Neuronal stem cell (in vitro differentiated cells): ENCODE measurements around the gene TRMU. TPM values are rescaled to one million over a fixed set of nuclear protein-coding genes. Genes with fewer than 3 reads are reported as not detected.

Experiments
- DNase-seq: peaks from one replicate; pipeline ENCODE4 v3.0.0-alpha.2; 2013; ENCODE audit warnings: low spot score
- H2AFZ ChIP-seq: one replicate; pipeline ENCODE4 v1.6.1; 2013; ENCODE audit warnings: mild to moderate bottlenecking, low read length, inconsistent platforms
- H2AK5ac ChIP-seq: 2 replicates; pipeline ENCODE4 v1.6.1; 2013; ENCODE audit warnings: low read depth, mild to moderate bottlenecking, inconsistent platforms, low read length, moderate library complexity, mixed read lengths
- H2BK120ac ChIP-seq: 2 replicates; pipeline ENCODE4 v1.6.1; 2013; ENCODE audit warnings: low read depth, mild to moderate bottlenecking, inconsistent platforms, low read length, moderate library complexity, mixed read lengths
- H2BK12ac ChIP-seq: one replicate; pipeline ENCODE4 v1.6.1; 2013; ENCODE audit warnings: low read length, inconsistent platforms
- H2BK15ac ChIP-seq: 2 replicates; pipeline ENCODE4 v1.6.1; 2013; ENCODE audit warnings: mild to moderate bottlenecking, low read length, inconsistent platforms, mixed read lengths
- H2BK5ac ChIP-seq: one replicate; pipeline ENCODE4 v1.6.1; 2013; ENCODE audit warnings: inconsistent platforms, mild to moderate bottlenecking, low read length, moderate library complexity
- H3K14ac ChIP-seq: one replicate; pipeline ENCODE4 v1.6.1; 2013; ENCODE audit warnings: low read length, inconsistent platforms
- H3K18ac ChIP-seq: 2 replicates; pipeline ENCODE4 v1.6.1; 2013; ENCODE audit warnings: low read length, inconsistent platforms
- H3K23ac ChIP-seq: 2 replicates; pipeline ENCODE4 v1.6.1; 2013; ENCODE audit warnings: low read depth, mild to moderate bottlenecking, mixed read lengths, low read length, inconsistent platforms; ENCODE audit not compliant: poor library complexity
- H3K27ac ChIP-seq: replicated peaks from 3 replicates; pipeline ENCODE4 v1.5.1; 2013; ENCODE audit warnings: low read length, inconsistent platforms
- H3K27me3 ChIP-seq, 3 experiments: 2 replicates each; pipeline ENCODE4 v1.6.1; 2013; ENCODE audit warnings: low read length in 3 of 3, mild to moderate bottlenecking in 2 of 3, inconsistent platforms in 1 of 3, low read depth in 1 of 3, mixed read lengths in 1 of 3, moderate library complexity in 1 of 3; ENCODE audit not compliant: control insufficient read depth in 3 of 3, insufficient read depth in 3 of 3
- H3K36me3 ChIP-seq, 2 donors: replicated peaks in 1 of 2; 2 replicates each; pipeline ENCODE4 v1.6.1; 2013; ENCODE audit warnings: low read length in 2 of 2; ENCODE audit not compliant: control insufficient read depth in 2 of 2, insufficient read depth in 2 of 2
- H3K4ac ChIP-seq: 2 replicates; pipeline ENCODE4 v1.6.1; 2013; ENCODE audit warnings: inconsistent platforms, mild to moderate bottlenecking, low read length, moderate library complexity
- H3K4me1 ChIP-seq, 2 donors: 1 replicate in 1 of 2; 2 replicates in 1 of 2; pipeline ENCODE4 v1.6.1; 2013; ENCODE audit warnings: low read length in 2 of 2, low read depth in 1 of 2; ENCODE audit not compliant: control insufficient read depth in 2 of 2, insufficient read depth in 1 of 2
- H3K4me2 ChIP-seq: one replicate; pipeline ENCODE4 v1.6.1; 2013; ENCODE audit warnings: mild to moderate bottlenecking, low read length, inconsistent platforms; ENCODE audit not compliant: insufficient read depth, poor library complexity, severe bottlenecking
- H3K4me3 ChIP-seq, 2 donors: 2 replicates each; pipeline ENCODE4 v1.5.1; 2013; ENCODE audit warnings: low read length in 2 of 2, mild to moderate bottlenecking in 2 of 2, inconsistent platforms in 1 of 2, moderate library complexity in 1 of 2
- H3K79me1 ChIP-seq: one replicate; pipeline ENCODE4 v1.6.1; 2013; ENCODE audit warnings: low read depth, mild to moderate bottlenecking, inconsistent platforms, low read length, moderate library complexity
- H3K9ac ChIP-seq: one replicate; pipeline ENCODE4 v1.6.1; 2013; ENCODE audit warnings: mild to moderate bottlenecking, low read depth, low read length, inconsistent platforms; ENCODE audit not compliant: poor library complexity
- H3K9me3 ChIP-seq, 2 donors: replicated peaks in 1 of 2; 2 replicates each; pipeline versions ENCODE3 to v1.6.1; 2013; ENCODE audit warnings: low read length in 2 of 2, mild to moderate bottlenecking in 2 of 2, inconsistent platforms in 1 of 2, low read depth in 1 of 2, mixed read lengths in 1 of 2, moderate library complexity in 1 of 2; ENCODE audit not compliant: control insufficient read depth in 2 of 2, insufficient read depth in 1 of 2
- H4K8ac ChIP-seq: one replicate; pipeline ENCODE4 v1.6.1; 2013; ENCODE audit warnings: low read depth, mild to moderate bottlenecking, inconsistent platforms, low read length, moderate library complexity
- H4K91ac ChIP-seq: one replicate; pipeline ENCODE4 v1.6.1; 2013; ENCODE audit warnings: low read length, low read depth, mild to moderate bottlenecking, inconsistent platforms; ENCODE audit not compliant: poor library complexity
- WGBS, 2 donors: extraction: QIAGEN DNeasy Blood & Tissue Kit; methylation state at CpG; one replicate each; pipeline ENCODE4 v1.1.7; 2013; ENCODE audit warnings: missing lambda C conversion rate in 2 of 2, mixed read lengths in 1 of 2; ENCODE audit not compliant: insufficient read length in 2 of 2, insufficient replicate concordance in 1 of 2; ENCODE audit errors: extremely low coverage in 2 of 2; 5-methylcytosine and 5-hydroxymethylcytosine counted together
- polyA plus RNA-seq, 2 experiments: library from polyadenylated mRNA; stranded (reverse); fragments of 200-250 nt; gene quantifications; one replicate each; pipeline ENCODE4 v1.2.3, GENCODE V29; 2013

The TRMU gene, protein sequence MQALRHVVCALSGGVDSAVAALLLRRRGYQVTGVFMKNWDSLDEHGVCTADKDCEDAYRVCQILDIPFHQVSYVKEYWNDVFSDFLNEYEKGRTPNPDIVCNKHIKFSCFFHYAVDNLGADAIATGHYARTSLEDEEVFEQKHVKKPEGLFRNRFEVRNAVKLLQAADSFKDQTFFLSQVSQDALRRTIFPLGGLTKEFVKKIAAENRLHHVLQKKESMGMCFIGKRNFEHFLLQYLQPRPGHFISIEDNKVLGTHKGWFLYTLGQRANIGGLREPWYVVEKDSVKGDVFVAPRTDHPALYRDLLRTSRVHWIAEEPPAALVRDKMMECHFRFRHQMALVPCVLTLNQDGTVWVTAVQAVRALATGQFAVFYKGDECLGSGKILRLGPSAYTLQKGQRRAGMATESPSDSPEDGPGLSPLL
- polyA plus RNA-seq (2013, experiment 1 of 2), result 30.9 TPM
- polyA plus RNA-seq (2013, experiment 2 of 2), result 33.3 TPM

DNA sequence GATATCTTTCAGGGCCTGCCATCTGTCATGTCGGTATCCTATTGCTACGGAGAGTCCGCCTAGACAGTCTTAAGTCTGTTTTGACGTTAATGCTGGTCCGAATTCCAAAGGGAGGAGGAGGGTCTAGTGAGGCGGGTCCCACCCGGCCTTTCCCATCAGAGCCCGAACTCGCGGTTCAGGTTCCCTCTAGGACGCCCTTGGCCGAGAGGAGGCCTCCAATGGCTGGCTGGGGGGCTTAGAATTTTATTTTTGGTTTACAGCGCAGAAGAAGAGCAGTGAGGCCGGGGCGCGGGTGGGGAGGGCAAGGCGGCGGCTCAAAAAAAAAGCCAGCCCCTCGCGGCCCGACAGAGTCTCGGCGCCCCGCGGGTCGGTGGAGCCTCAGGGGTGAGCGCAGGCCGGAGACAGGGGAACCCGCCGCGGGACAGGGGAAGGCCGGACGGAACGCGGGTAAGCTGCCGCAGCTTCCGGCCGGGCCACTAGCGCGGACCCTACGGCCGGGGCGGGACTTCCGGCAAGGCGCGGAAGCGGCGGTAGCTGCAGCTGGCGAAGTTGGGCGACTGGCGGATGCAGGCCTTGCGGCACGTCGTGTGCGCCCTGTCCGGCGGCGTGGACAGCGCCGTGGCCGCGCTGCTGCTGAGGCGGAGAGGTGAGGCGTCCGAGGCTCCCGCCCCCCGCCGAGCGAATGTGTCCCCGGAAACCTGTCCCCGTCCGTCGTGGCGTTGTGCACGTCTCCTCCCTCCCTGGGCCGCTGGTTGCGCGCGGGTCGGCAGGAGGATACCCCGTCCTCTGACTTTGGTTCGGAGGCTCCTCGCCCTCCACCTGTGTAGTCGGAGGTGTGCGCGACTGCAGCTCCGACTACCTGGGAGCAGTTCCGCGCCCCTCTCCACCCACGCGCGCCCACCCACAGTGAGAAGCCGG is at the start of gene TRMU:
TRMU (plus strand) TSS at position 514 of the 918 bp plus-strand sequence; CDS start at position 565, 51 bp downstream.
- WGBS, 2 donors, result no CpG with 5 or more reads among the region's 93 CpGs
- Histone ChIP-seq H2AFZ (peak within 1 kb of the TSS; percentile 98), H3K4me2 (peak within 1 kb of the TSS; percentile 81), H3K4me1 (peaks cover 5 to 6% of the 10 kb centered on the region in 2 donors), H3K79me1 (peaks cover 3% of the 10 kb centered on the region), H2BK12ac (no peak within 1 kb of the TSS), H2AK5ac (peak within 1 kb of the TSS; percentile 78), H4K8ac (no peak within 1 kb of the TSS), H3K14ac (peak within 1 kb of the TSS; percentile 94), H3K4me3 (peak within 1 kb of the TSS; percentile 98 to 100), H2BK15ac (peak within 1 kb of the TSS; percentile 72), H3K9ac (peak within 1 kb of the TSS; percentile 99), H2BK120ac (peak within 1 kb of the TSS; percentile 56), H3K18ac (peak within 1 kb of the TSS; percentile 91), H3K9me3 (no peaks in the 10 kb centered on the region), H3K36me3 (peaks cover 28 to 64% of the 10 kb centered on the region in 2 donors), H4K91ac (no peak within 1 kb of the TSS), H3K4ac (no peak within 1 kb of the TSS), H3K27ac (peak within 1 kb of the TSS; percentile 54), H3K27me3 (no peaks in the 10 kb centered on the region), H3K23ac (peak within 1 kb of the TSS; percentile 96), H2BK5ac (peak within 1 kb of the TSS; percentile 71)
- DNase-seq, result peak; percentile 79

DNA sequence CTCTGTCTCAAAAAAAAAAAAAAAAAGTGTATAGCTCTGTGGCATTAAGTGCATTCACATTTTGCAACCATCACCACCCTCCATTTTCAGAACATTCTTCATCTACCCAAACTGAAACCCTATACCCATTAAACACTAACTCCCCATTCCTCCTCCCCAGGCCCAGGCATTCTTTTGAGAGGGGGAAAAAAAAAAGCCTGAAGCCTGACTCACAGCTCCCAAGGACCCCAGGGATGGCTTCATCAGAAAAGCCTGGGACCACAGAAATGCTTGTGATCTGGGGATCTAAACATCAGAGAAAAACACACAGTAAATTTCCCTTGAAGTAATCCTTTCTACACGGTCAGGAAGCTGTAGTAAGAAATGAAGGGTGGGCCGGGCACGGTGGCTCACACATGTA is 49.5 kb upstream of the TRMU start:
- no peak overlapping the region for H3K4me3 ChIP-seq
- DNase-seq, result no peak
- no peak overlapping the region for H4K8ac ChIP-seq
- no peak overlapping the region for H2BK15ac ChIP-seq
- no peak overlapping the region for H3K18ac ChIP-seq
- WGBS, 2 donors, result no CpG with 5 or more reads among the region's 3 CpGs
- H3K14ac ChIP-seq, result no peak overlapping the region
- no peaks in the 10 kb centered on the region for H3K27me3 ChIP-seq
- H2AK5ac ChIP-seq, result no peak overlapping the region
- no peak overlapping the region for H4K91ac ChIP-seq
- H2BK5ac ChIP-seq, result no peak overlapping the region
- H3K36me3 ChIP-seq, result peaks cover 8 to 85% of the 10 kb centered on the region in 2 donors
- no peak overlapping the region for H3K4ac ChIP-seq
- peaks cover 0 to 2% of the 10 kb centered on the region in 2 donors for H3K9me3 ChIP-seq
- no peak overlapping the region for H2BK12ac ChIP-seq
- no peak overlapping the region for H3K4me2 ChIP-seq
- no peak overlapping the region for H3K23ac ChIP-seq
- H3K79me1 ChIP-seq, result peaks cover 3% of the 10 kb centered on the region
- H2AFZ ChIP-seq, result no peak overlapping the region
- no peak overlapping the region for H3K9ac ChIP-seq
- no peaks in the 10 kb centered on the region for H3K4me1 ChIP-seq
- H2BK120ac ChIP-seq, result no peak overlapping the region
- no peak overlapping the region for H3K27ac ChIP-seq

DNA sequence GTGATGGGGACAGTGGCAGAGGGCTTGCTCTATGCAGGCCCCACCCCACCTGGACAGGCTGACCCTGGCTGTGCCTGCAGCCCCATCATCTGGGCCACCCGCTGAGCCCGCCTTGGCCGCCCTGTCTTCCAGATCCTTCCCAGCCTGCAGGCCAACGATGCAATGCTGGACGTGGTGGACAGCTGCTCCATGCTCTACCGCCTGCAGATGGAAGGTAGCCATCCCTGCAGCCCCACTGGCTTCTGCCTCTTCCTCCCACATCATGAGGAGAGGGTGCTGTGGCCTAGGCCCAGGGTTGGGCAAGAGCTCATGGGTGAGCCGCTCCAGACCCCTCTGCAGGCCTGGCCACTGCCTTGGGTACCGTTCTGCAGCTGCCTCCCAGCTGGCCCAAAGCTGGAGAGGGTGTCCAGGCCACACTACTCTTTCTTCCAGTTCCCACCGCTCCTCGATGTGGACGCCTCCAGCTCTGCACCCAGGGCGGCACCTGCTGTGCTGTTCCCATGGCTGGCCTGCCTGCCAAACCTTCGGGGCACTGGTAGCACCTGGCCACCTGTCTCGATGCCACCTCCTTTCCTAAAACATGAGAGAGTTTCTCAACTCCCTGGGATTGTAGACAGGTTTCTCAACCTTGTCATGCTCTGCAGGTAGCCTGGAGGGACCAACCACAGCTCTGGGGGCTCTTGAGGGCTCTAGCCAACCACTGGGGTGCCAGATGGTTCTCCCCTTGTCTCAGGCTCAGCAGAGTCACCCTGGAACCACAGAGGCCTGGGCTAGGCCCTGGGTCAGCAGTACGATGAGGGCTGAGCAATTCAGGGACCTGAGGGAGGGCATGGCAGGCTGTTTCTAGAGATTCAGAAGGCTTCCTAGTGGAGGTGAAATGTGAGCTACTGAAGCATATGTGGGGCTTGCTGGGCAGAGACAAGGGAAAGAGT is 48.3 kb upstream of the TRMU start:
- H3K23ac ChIP-seq, result peak overlapping the region; percentile 65
- H3K14ac ChIP-seq, result no peak overlapping the region
- no peak overlapping the region for H3K4ac ChIP-seq
- no peaks in the 10 kb centered on the region for H3K27me3 ChIP-seq
- no peak overlapping the region for H3K27ac ChIP-seq
- no peak for DNase-seq
- peaks cover 1% of the 10 kb centered on the region for H3K79me1 ChIP-seq
- no peaks in the 10 kb centered on the region for H3K4me1 ChIP-seq
- H4K8ac ChIP-seq, result peak overlapping the region; percentile 17
- peak overlapping the region; percentile 75 for H2BK5ac ChIP-seq
- H3K9me3 ChIP-seq, result peaks cover 0 to 2% of the 10 kb centered on the region in 2 donors
- H2BK120ac ChIP-seq, result no peak overlapping the region
- H2AK5ac ChIP-seq, result no peak overlapping the region
- H2BK12ac ChIP-seq, result no peak overlapping the region
- H3K4me3 ChIP-seq, result no peak overlapping the region
- no CpG with 5 or more reads among the region's 15 CpGs for WGBS, 2 donors
- H3K4me2 ChIP-seq, result no peak overlapping the region
- no peak overlapping the region for H2AFZ ChIP-seq
- no peak overlapping the region for H3K18ac ChIP-seq
- no peak overlapping the region for H2BK15ac ChIP-seq
- no peak overlapping the region for H4K91ac ChIP-seq
- H3K36me3 ChIP-seq, result peaks cover 8 to 78% of the 10 kb centered on the region in 2 donors
- H3K9ac ChIP-seq, result peak overlapping the region; percentile 60
